ENCODE results near the gene AP2B1. TPM values are rescaled to one million over a fixed set of nuclear protein-coding genes. Genes with fewer than 3 reads are reported as not detected.
"Not testable (repeated sequence)": the region's sequence is repeated elsewhere in the genome, so short reads cannot be mapped to it uniquely, and the experiment has no call there.

Gene AP2B1
- total RNA-seq, 3 donors from 2014 or later = 119 to 129 (median 126) TPM

GRCh38 chr17:35679007-35679682, 92.0 kb downstream of the AP2B1 start:
- Mint-ChIP-seq H3K27me3 (ENCODE audit: low read depth) (no peaks in the 10 kb centered on the region), H3K36me3 (ENCODE audit: insufficient read depth) (peaks cover 50% of the 10 kb centered on the region), H3K9me3 (no peaks in the 10 kb centered on the region), H3K4me1 (ENCODE audit: low read depth) (peaks cover 2% of the 10 kb centered on the region), H3K4me3 (no peak overlapping the region)
- ATAC-seq = no peak
- DNase-seq = no peak

GRCh38 chr17:35683591-35683990, 96.5 kb downstream of the AP2B1 start:
- Mint-ChIP-seq H3K4me3 (no peak overlapping the region), H3K9me3 (no peaks in the 10 kb centered on the region), H3K36me3 (ENCODE audit: insufficient read depth) (peaks cover 49% of the 10 kb centered on the region), H3K4me1 (ENCODE audit: low read depth) (peaks cover 2% of the 10 kb centered on the region), H3K27me3 (ENCODE audit: low read depth) (no peaks in the 10 kb centered on the region)
- DNase-seq (no peak), ATAC-seq (no peak)

GRCh38 chr17:35684055-35684802, 97.1 kb downstream of the AP2B1 start:
- Mint-ChIP-seq H3K4me3 (no peak overlapping the region), H3K27me3 (ENCODE audit: low read depth) (no peaks in the 10 kb centered on the region), H3K4me1 (ENCODE audit: low read depth) (no peaks in the 10 kb centered on the region), H3K9me3 (no peaks in the 10 kb centered on the region), H3K36me3 (ENCODE audit: insufficient read depth) (peaks cover 48% of the 10 kb centered on the region)
- DNase-seq (no peak), ATAC-seq (no peak)

GRCh38 chr17:35692512-35693210, 105.5 kb downstream of the AP2B1 start:
- Mint-ChIP-seq H3K36me3 (ENCODE audit: insufficient read depth) (peaks cover 48% of the 10 kb centered on the region), H3K9me3 (no peaks in the 10 kb centered on the region), H3K4me1 (ENCODE audit: low read depth) (no peaks in the 10 kb centered on the region), H3K27me3 (ENCODE audit: low read depth) (no peaks in the 10 kb centered on the region), H3K4me3 (no peak overlapping the region)
- ATAC-seq = no peak
- DNase-seq = no peak

GRCh38 chr17:35693662-35694061, 106.5 kb downstream of the AP2B1 start:
- Mint-ChIP-seq H3K9me3 (no peaks in the 10 kb centered on the region), H3K4me3 (no peak overlapping the region), H3K4me1 (ENCODE audit: low read depth) (no peaks in the 10 kb centered on the region), H3K27me3 (ENCODE audit: low read depth) (no peaks in the 10 kb centered on the region), H3K36me3 (ENCODE audit: insufficient read depth) (peaks cover 40% of the 10 kb centered on the region)
- ATAC-seq = no peak
- DNase-seq = no peak

- Mint-ChIP-seq H3K27me3 (ENCODE audit: low read depth) (no peaks in the 10 kb centered on the region), H3K4me1 (ENCODE audit: low read depth) (no peaks in the 10 kb centered on the region), H3K4me3 (no peak overlapping the region), H3K9me3 (no peaks in the 10 kb centered on the region), H3K36me3 (ENCODE audit: insufficient read depth) (peaks cover 35% of the 10 kb centered on the region)
- no peak for DNase-seq
- no peak for ATAC-seq
These were observed 107.8 kb downstream of the AP2B1 start for GRCh38 chr17:35694906-35695305.

- DNase-seq (no peak), ATAC-seq (no peak)
- Mint-ChIP-seq H3K4me3 (no peak overlapping the region), H3K27me3 (ENCODE audit: low read depth) (no peaks in the 10 kb centered on the region), H3K4me1 (ENCODE audit: low read depth) (no peaks in the 10 kb centered on the region), H3K36me3 (ENCODE audit: insufficient read depth) (peaks cover 30% of the 10 kb centered on the region), H3K9me3 (no peaks in the 10 kb centered on the region)
These were observed 108.5 kb downstream of the AP2B1 start for GRCh38 chr17:35695613-35696012.

GRCh38 chr17:35698800-35699199, 111.7 kb downstream of the AP2B1 start:
- ATAC-seq = no peak
- H3K27me3 Mint-ChIP-seq (ENCODE audit: low read depth) = no peaks in the 10 kb centered on the region
- H3K9me3 Mint-ChIP-seq = peaks cover 5% of the 10 kb centered on the region
- H3K4me3 Mint-ChIP-seq = no peak overlapping the region
- H3K4me1 Mint-ChIP-seq (ENCODE audit: low read depth) = peaks cover 2% of the 10 kb centered on the region
- no peak for DNase-seq
- H3K36me3 Mint-ChIP-seq (ENCODE audit: insufficient read depth) = peaks cover 37% of the 10 kb centered on the region

GRCh38 chr17:35700150-35700549, 113.0 kb downstream of the AP2B1 start:
- H3K27me3 Mint-ChIP-seq (ENCODE audit: low read depth) = no peaks in the 10 kb centered on the region
- no peak overlapping the region for H3K4me3 Mint-ChIP-seq
- peaks cover 43% of the 10 kb centered on the region for H3K36me3 Mint-ChIP-seq (ENCODE audit: insufficient read depth)
- H3K9me3 Mint-ChIP-seq = peaks cover 5% of the 10 kb centered on the region
- H3K4me1 Mint-ChIP-seq (ENCODE audit: low read depth) = peaks cover 9% of the 10 kb centered on the region
- DNase-seq (no peak), ATAC-seq (no peak)

GRCh38 chr17:35701491-35701890, 114.4 kb downstream of the AP2B1 start:
- ATAC-seq (no peak), DNase-seq (no peak)
- peaks cover 18% of the 10 kb centered on the region for H3K4me1 Mint-ChIP-seq (ENCODE audit: low read depth)
- peaks cover 43% of the 10 kb centered on the region for H3K36me3 Mint-ChIP-seq (ENCODE audit: insufficient read depth)
- H3K4me3 Mint-ChIP-seq = no peak overlapping the region
- H3K27me3 Mint-ChIP-seq (ENCODE audit: low read depth) = no peaks in the 10 kb centered on the region
- peaks cover 5% of the 10 kb centered on the region for H3K9me3 Mint-ChIP-seq

GRCh38 chr17:35703308-35703707, 116.2 kb downstream of the AP2B1 start:
- not testable (repeated sequence) for H3K9me3 Mint-ChIP-seq; ATAC-seq; DNase-seq; H3K4me3 Mint-ChIP-seq; H3K27me3 Mint-ChIP-seq (ENCODE audit: low read depth)
- Mint-ChIP-seq H3K36me3 (ENCODE audit: insufficient read depth) (peaks cover 39% of the 10 kb centered on the region), H3K4me1 (ENCODE audit: low read depth) (peaks cover 30% of the 10 kb centered on the region)

- Mint-ChIP-seq H3K9me3 (peaks cover 5% of the 10 kb centered on the region), H3K4me3 (no peak overlapping the region), H3K36me3 (ENCODE audit: insufficient read depth) (peaks cover 47% of the 10 kb centered on the region), H3K27me3 (ENCODE audit: low read depth) (no peaks in the 10 kb centered on the region), H3K4me1 (ENCODE audit: low read depth) (peaks cover 39% of the 10 kb centered on the region)
- ATAC-seq (no peak), DNase-seq (no peak)
These were observed 118.1 kb downstream of the AP2B1 start for GRCh38 chr17:35705230-35705629.

GRCh38 chr17:35705705-35706104, 118.6 kb downstream of the AP2B1 start:
- no peak for DNase-seq
- Mint-ChIP-seq H3K4me1 (ENCODE audit: low read depth) (peaks cover 39% of the 10 kb centered on the region), H3K9me3 (peaks cover 5% of the 10 kb centered on the region), H3K27me3 (ENCODE audit: low read depth) (no peaks in the 10 kb centered on the region), H3K4me3 (no peak overlapping the region), H3K36me3 (ENCODE audit: insufficient read depth) (peaks cover 50% of the 10 kb centered on the region)
- no peak for ATAC-seq

GRCh38 chr17:35708149-35708548, 121.0 kb downstream of the AP2B1 start:
- DNase-seq (no peak), ATAC-seq (peak; percentile 89 to 93)
- Mint-ChIP-seq H3K9me3 (no peaks in the 10 kb centered on the region), H3K36me3 (ENCODE audit: insufficient read depth) (peaks cover 39% of the 10 kb centered on the region), H3K27me3 (ENCODE audit: low read depth) (no peaks in the 10 kb centered on the region), H3K4me3 (no peak overlapping the region), H3K4me1 (ENCODE audit: low read depth) (peaks cover 47% of the 10 kb centered on the region)

Measured in activated T-cell treated with anti-CD3 and anti-CD28 coated beads, Interleukin-2, amount 50 U/mL, for 4 hours (primary cell).